HepG2 (cell line): ENCODE measurements around the gene POLRMT. TPM values are rescaled to one million over a fixed set of nuclear protein-coding genes. Genes with fewer than 3 reads are reported as not detected.

Source experiments
- ADNP ChIP-seq: sonication (generic); formaldehyde crosslinking; IDR thresholded peaks from 2 replicates; pipeline ENCODE4 v1.4.0; 2020; ENCODE audit warnings: missing genetic modification reagents
- CC2D1A ChIP-seq: sonication (generic); formaldehyde crosslinking; IDR thresholded peaks from 2 replicates; pipeline ENCODE4 v1.8.1; 2023; ENCODE audit warnings: mild to moderate bottlenecking, missing genetic modification reagents
- DMAP1 ChIP-seq: IDR thresholded peaks from 2 replicates; pipeline ENCODE4 v1.6.1; 2016
- GTF3A ChIP-seq: sonication (generic); formaldehyde crosslinking; conservative IDR thresholded peaks from 2 replicates; pipeline ENCODE4 v1.4.0; 2020; ENCODE audit warnings: mild to moderate bottlenecking, missing genetic modification reagents
- HNRNPK ChIP-seq: fragments of 200-400 bp; formaldehyde crosslinking; IDR thresholded peaks from 2 replicates; pipeline ENCODE4 v1.6.1; 2018; ENCODE audit warnings: low read length, low read depth, moderate library complexity, mild to moderate bottlenecking; ENCODE audit not compliant: poor library complexity, severe bottlenecking
- IKZF1 ChIP-seq: fragments of 450-650 bp; IDR thresholded peaks from 2 replicates; pipeline ENCODE4 v1.7.1; 2016
- MYNN ChIP-seq: sonication (generic); formaldehyde crosslinking; IDR thresholded peaks from 2 replicates; pipeline ENCODE4 v1.4.0; 2020; ENCODE audit warnings: mild to moderate bottlenecking, low read depth, missing genetic modification reagents
- PHF21A ChIP-seq: sonication (generic); formaldehyde crosslinking; IDR thresholded peaks from 2 replicates; pipeline ENCODE4 v1.5.0; 2020; ENCODE audit warnings: mild to moderate bottlenecking, missing genetic modification reagents
- POLR2AphosphoS5 ChIP-seq: IDR thresholded peaks from 2 replicates; pipeline ENCODE4 v1.6.1; 2012; ENCODE audit warnings: low read depth, low read length
- RBFOX2 ChIP-seq: fragments of 200-400 bp; formaldehyde crosslinking; IDR thresholded peaks from 2 replicates; pipeline ENCODE4 v1.6.1; 2017; ENCODE audit warnings: low read depth, mild to moderate bottlenecking, low read length
- SP1 ChIP-seq, 2 experiments: fragments of 450-650 bp in 1 of 2; sonication (generic) in 1 of 2; formaldehyde crosslinking in 1 of 2; IDR thresholded peaks; 2 replicates each; pipeline versions ENCODE4 v1.4.0 to v1.6.1; 2016 to 2020; ENCODE audit warnings: missing genetic modification reagents in 1 of 2
- TP53 ChIP-seq: sonication (generic); formaldehyde crosslinking; conservative IDR thresholded peaks from 2 replicates; pipeline ENCODE4 v1.4.0; 2020; ENCODE audit warnings: missing genetic modification reagents
- ZBTB20 ChIP-seq: sonication (generic); formaldehyde crosslinking; IDR thresholded peaks from 2 replicates; pipeline ENCODE4 v1.8.1; 2023; ENCODE audit warnings: missing genetic modification reagents, low read depth, mild to moderate bottlenecking, borderline replicate concordance
- ZNF350 ChIP-seq: sonication (generic); formaldehyde crosslinking; IDR thresholded peaks from 2 replicates; pipeline ENCODE4 v1.4.0; 2020; ENCODE audit warnings: mild to moderate bottlenecking, low read depth, missing genetic modification reagents, borderline replicate concordance
- ZNF451 ChIP-seq: sonication (generic); formaldehyde crosslinking; IDR thresholded peaks from 2 replicates; pipeline ENCODE4 v1.5.0; 2020; ENCODE audit warnings: mild to moderate bottlenecking, missing genetic modification reagents
- ZNF570 ChIP-seq: sonication (generic); formaldehyde crosslinking; IDR thresholded peaks from 2 replicates; pipeline ENCODE4 v1.4.0; 2020; ENCODE audit warnings: mild to moderate bottlenecking, missing genetic modification reagents, borderline replicate concordance
- ZNF660 ChIP-seq: sonication (generic); formaldehyde crosslinking; IDR thresholded peaks from 2 replicates; pipeline ENCODE4 v1.5.1; 2020; ENCODE audit warnings: mild to moderate bottlenecking, low read depth, missing genetic modification reagents, borderline replicate concordance
- ZNF678 ChIP-seq: sonication (generic); formaldehyde crosslinking; IDR thresholded peaks from 2 replicates; pipeline ENCODE4 v1.4.0; 2020; ENCODE audit warnings: mild to moderate bottlenecking, missing genetic modification reagents
- ZNF747 ChIP-seq: sonication (generic); formaldehyde crosslinking; IDR thresholded peaks from 2 replicates; pipeline ENCODE4 v1.8.1; 2023; ENCODE audit warnings: missing genetic modification reagents, mild to moderate bottlenecking, borderline replicate concordance
- polyA plus RNA-seq, 8 experiments: library from polyadenylated mRNA; depleted of rRNA in 3 of 8; stranded (reverse) in 7 of 8; unstranded in 1 of 8; fragments of >200 nt; fragmentation: Illumina TruSeq in 4 of 8; extraction: Trizol in 4 of 8; gene quantifications; 2 replicates each; pipeline versions ENCODE4 v1.2.1 to v1.2.3, GENCODE V29; 2011 to 2016; ENCODE audit warnings: low read depth in 4 of 8, missing spikeins in 1 of 8, mixed read lengths in 1 of 8; ENCODE audit not compliant: insufficient read depth in 1 of 8
- total RNA-seq, 5 experiments: library from RNA; depleted of rRNA; stranded (reverse); fragments of >200 nt; fragmentation: Illumina TruSeq; extraction: Trizol; gene quantifications; 2 replicates each; pipeline ENCODE4 v1.2.3, GENCODE V29; 2016; ENCODE audit warnings: low read depth in 1 of 5
- TF ChIP-seq, protein P1 (sequence below), 2 experiments: sonication (generic) in 1 of 2; formaldehyde crosslinking in 1 of 2; IDR thresholded peaks; 2 replicates each; pipeline versions ENCODE4 v1.4.0 to v1.6.1; 2018 to 2020; ENCODE audit warnings: missing genetic modification reagents in 2 of 2, borderline replicate concordance in 1 of 2, low read depth in 1 of 2, mild to moderate bottlenecking in 1 of 2, missing biosample characterization in 1 of 2
- TF ChIP-seq, protein P2 (sequence below): sonication (generic); formaldehyde crosslinking; IDR thresholded peaks from 2 replicates; pipeline ENCODE4 v1.4.0; 2020; ENCODE audit warnings: mild to moderate bottlenecking, missing genetic modification reagents
- TF ChIP-seq, protein P3 (sequence below): sonication (generic); formaldehyde crosslinking; IDR thresholded peaks from 2 replicates; pipeline ENCODE4 v1.4.0; 2020; ENCODE audit warnings: low read depth, mild to moderate bottlenecking, missing genetic modification reagents
- TF ChIP-seq, protein P4 (sequence below): sonication (generic); formaldehyde crosslinking; IDR thresholded peaks from 2 replicates; pipeline ENCODE4 v1.5.0; 2020; ENCODE audit warnings: mild to moderate bottlenecking, missing genetic modification reagents, moderate library complexity
- TF ChIP-seq, protein P5 (sequence below): sonication (generic); formaldehyde crosslinking; IDR thresholded peaks from 2 replicates; pipeline ENCODE4 v1.4.0; 2020; ENCODE audit warnings: missing genetic modification reagents, borderline replicate concordance

POLRMT gene
- total and polyA plus RNA-seq, 2 of the 13 experiments (the other 11 are each of a cell fraction or from before 2014, with no cell fraction given) = 78.0 to 101 TPM

DNA sequence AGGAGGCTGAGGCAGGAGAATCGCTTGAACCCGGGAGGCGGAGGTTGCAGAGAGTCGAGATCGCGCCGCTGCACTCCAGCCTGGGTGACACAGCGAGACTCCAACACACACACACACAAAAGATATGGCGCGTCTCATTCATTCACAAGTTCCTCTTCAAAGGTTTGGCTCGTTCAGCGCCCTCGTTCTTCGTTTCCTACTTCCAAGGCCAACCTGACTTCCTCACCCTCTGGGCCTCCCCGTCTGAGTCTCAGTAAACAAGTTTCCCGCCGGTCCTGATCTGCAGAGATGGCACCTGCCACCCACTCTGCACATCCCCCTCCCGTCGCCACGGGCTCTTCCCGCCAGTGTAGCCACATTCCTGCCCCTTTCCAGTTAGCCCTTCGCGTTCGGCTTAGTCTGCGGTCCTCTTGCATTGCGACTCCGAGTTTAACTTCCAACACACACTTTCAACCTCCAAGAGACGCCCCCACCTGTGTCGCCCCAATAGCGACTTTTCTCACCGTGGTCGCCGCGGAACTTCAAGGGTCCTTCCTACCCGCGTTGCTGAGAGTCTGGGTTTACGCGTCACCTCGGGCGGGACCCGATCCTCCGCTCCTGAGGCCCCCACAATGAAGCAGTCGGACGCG, 62.3 kb downstream of the POLRMT start (continued):
- TF ChIP-seq, protein P1, sequence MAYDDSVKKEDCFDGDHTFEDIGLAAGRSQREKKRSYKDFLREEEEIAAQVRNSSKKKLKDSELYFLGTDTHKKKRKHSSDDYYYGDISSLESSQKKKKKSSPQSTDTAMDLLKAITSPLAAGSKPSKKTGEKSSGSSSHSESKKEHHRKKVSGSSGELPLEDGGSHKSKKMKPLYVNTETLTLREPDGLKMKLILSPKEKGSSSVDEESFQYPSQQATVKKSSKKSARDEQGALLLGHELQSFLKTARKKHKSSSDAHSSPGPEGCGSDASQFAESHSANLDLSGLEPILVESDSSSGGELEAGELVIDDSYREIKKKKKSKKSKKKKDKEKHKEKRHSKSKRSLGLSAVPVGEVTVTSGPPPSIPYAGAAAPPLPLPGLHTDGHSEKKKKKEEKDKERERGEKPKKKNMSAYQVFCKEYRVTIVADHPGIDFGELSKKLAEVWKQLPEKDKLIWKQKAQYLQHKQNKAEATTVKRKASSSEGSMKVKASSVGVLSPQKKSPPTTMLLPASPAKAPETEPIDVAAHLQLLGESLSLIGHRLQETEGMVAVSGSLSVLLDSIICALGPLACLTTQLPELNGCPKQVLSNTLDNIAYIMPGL (CRISPR knock-in tag; IDR thresholded peaks at IDR 0.05; ENCODE audit: borderline replicate concordance in 1 of 2, low read depth in 1 of 2) = peak; percentile 31 to 33; a peak in 2 of 4 replicates
- TF ChIP-seq, protein P2, sequence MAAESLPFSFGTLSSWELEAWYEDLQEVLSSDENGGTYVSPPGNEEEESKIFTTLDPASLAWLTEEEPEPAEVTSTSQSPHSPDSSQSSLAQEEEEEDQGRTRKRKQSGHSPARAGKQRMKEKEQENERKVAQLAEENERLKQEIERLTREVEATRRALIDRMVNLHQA (CRISPR knock-in tag) = no peak
- TF ChIP-seq ZNF747 = peak; percentile 45; the same call in 1 of the 2 replicates
- TF ChIP-seq SP1 (IDR thresholded peaks at IDR 0.05) = no peak
- peak; percentile 41; the same call in 1 of the 2 replicates for TF ChIP-seq SP1 (CRISPR knock-in tag; IDR thresholded peaks at IDR 0.05)
- peak; percentile 68; the same call in 1 of the 2 replicates for TF ChIP-seq DMAP1 (CRISPR knock-in tag)
- TF ChIP-seq POLR2AphosphoS5 = no peak; the same call in 1 of the 2 replicates
- no peak for TF ChIP-seq ZNF570 (CRISPR knock-in tag)
- TF ChIP-seq CC2D1A (CRISPR knock-in tag) = 0 out of 2 replicates have a peak, but pooled peaks have one; percentile 19
- TF ChIP-seq MYNN (CRISPR knock-in tag) = no peak
- 0 out of 2 replicates have a peak, but pooled peaks have one; percentile 18 for TF ChIP-seq ZBTB20
- TF ChIP-seq ZNF660 (CRISPR knock-in tag) = no peak
- no peak for TF ChIP-seq ZNF350 (CRISPR knock-in tag)
- TF ChIP-seq, protein P3, sequence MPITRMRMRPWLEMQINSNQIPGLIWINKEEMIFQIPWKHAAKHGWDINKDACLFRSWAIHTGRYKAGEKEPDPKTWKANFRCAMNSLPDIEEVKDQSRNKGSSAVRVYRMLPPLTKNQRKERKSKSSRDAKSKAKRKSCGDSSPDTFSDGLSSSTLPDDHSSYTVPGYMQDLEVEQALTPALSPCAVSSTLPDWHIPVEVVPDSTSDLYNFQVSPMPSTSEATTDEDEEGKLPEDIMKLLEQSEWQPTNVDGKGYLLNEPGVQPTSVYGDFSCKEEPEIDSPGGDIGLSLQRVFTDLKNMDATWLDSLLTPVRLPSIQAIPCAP (CRISPR knock-in tag) = no peak
- no peak for TF ChIP-seq ZNF678 (CRISPR knock-in tag)
- TF ChIP-seq, protein P4, sequence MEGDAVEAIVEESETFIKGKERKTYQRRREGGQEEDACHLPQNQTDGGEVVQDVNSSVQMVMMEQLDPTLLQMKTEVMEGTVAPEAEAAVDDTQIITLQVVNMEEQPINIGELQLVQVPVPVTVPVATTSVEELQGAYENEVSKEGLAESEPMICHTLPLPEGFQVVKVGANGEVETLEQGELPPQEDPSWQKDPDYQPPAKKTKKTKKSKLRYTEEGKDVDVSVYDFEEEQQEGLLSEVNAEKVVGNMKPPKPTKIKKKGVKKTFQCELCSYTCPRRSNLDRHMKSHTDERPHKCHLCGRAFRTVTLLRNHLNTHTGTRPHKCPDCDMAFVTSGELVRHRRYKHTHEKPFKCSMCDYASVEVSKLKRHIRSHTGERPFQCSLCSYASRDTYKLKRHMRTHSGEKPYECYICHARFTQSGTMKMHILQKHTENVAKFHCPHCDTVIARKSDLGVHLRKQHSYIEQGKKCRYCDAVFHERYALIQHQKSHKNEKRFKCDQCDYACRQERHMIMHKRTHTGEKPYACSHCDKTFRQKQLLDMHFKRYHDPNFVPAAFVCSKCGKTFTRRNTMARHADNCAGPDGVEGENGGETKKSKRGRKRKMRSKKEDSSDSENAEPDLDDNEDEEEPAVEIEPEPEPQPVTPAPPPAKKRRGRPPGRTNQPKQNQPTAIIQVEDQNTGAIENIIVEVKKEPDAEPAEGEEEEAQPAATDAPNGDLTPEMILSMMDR = no peak
- TF ChIP-seq, protein P5, sequence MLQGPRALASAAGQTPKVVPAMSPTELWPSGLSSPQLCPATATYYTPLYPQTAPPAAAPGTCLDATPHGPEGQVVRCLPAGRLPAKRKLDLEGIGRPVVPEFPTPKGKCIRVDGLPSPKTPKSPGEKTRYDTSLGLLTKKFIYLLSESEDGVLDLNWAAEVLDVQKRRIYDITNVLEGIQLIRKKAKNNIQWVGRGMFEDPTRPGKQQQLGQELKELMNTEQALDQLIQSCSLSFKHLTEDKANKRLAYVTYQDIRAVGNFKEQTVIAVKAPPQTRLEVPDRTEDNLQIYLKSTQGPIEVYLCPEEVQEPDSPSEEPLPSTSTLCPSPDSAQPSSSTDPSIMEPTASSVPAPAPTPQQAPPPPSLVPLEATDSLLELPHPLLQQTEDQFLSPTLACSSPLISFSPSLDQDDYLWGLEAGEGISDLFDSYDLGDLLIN (CRISPR knock-in tag) = peak; percentile 67; the same call in 1 of the 2 replicates
- no peak for TF ChIP-seq IKZF1
- TF ChIP-seq HNRNPK = no peak
- TF ChIP-seq PHF21A (CRISPR knock-in tag) = no peak
- no peak for TF ChIP-seq TP53
- 0 out of 2 replicates have a peak, but pooled peaks have one; percentile 52 for TF ChIP-seq ZNF451 (CRISPR knock-in tag)
- no peak for TF ChIP-seq RBFOX2
- no peak for TF ChIP-seq GTF3A
- no peak for TF ChIP-seq ADNP
